GM21390 (cell line): Measurements from ENCODE around the gene ITPKB.

ENCODE experiments used
- ATAC-seq: cut with Tn5 transposase; IDR thresholded peaks from one replicate; pipeline ENCODE4 v1.9.1; 2021; ENCODE audit not compliant: unreplicated experiment

ITPKB gene

DNA sequence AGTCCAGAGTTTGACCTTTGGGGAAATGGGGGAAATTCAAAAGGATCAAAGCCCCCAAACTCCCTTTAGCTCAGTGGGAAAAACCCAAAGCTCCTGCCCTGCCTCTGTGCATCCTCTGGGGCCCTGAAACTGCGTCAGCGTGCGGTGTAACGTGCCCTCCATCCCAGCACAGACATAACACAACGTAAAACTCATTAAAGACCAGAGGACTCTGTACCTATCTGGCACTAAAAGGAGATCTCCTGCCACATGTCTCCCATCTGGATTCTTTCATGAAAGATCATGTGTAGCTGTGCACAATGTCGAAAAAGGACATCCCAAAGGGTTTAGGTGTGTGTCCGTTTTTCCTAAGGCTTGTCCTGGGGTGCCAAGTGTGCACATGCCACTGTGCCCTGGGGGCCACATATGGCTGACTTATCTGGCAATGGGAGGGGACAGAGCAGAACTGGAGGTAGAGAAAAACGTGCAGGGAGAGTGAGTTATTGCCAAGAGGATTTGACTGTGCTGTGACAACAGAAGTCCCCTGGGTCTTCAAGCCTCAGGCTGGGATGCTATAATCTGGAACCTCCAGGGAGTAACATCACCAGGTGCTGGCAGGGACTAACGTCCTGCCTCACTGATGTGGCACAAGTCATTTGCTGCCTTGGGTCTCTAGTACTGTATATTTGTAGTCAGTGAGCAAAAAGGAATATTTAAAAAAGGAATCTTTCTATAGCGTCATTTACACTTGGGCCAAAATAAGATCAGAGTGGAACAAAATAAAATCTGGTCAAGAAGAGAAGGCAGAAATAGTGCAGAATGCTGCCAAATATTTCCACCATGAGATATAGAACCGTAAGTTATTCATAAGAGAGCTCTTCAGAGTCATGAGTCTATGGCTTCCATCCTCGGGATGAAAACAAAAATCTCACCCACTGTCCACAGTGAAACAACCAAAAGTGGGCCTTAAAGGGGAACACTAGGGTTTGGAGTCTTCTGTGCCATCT is 52.3 kb downstream of the ITPKB start:
- ATAC-seq = no peak

DNA sequence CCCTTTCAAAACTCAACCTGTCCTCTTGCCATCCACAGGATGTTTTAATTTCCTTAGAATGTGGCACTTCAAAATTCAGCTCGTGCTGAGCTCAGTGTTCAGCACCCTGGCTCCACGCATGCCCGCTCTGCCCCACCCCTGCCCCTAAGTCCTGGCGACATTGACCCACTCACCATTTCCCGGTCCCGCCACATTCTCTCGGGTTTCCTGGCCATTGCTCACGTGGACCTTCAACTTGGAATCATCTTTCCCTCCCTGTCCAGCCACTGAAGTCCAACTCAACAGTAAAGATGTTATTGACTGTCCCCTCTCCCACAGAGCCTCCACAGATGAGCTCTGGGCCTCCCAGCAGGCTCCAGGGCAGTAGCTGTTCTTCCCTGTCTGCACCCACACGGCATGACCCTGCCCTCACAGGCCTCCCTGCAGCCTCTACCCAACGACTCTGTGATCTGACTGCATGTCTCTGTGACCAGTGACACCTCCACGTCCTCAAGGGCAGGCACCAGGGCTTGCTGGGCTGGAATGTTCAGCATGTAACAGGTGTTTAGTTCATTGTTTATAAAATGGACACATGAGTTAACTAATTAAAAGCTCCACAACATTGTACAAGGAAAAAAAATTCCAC is 53.8 kb downstream of the ITPKB start:
- ATAC-seq = no peak

DNA sequence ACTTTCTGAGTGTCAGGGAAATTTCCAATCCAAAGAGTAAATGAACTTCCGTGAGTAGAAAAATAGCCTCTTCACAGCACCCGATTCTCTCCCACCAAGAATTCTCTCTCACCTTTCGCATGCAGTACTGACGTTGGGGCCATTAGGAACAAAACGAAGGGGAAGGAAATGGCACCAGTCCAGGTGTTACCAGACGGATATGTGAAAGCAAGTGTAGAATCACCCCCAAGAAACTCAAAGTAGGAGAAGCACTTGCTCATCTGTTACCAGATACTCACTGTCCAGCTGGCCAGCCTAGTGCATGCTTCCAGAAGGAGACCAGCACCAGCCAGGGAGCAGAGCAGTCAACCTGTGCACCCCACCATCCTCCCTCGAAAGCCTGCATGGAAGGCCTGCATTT is 55.1 kb downstream of the ITPKB start:
- no peak for ATAC-seq

DNA sequence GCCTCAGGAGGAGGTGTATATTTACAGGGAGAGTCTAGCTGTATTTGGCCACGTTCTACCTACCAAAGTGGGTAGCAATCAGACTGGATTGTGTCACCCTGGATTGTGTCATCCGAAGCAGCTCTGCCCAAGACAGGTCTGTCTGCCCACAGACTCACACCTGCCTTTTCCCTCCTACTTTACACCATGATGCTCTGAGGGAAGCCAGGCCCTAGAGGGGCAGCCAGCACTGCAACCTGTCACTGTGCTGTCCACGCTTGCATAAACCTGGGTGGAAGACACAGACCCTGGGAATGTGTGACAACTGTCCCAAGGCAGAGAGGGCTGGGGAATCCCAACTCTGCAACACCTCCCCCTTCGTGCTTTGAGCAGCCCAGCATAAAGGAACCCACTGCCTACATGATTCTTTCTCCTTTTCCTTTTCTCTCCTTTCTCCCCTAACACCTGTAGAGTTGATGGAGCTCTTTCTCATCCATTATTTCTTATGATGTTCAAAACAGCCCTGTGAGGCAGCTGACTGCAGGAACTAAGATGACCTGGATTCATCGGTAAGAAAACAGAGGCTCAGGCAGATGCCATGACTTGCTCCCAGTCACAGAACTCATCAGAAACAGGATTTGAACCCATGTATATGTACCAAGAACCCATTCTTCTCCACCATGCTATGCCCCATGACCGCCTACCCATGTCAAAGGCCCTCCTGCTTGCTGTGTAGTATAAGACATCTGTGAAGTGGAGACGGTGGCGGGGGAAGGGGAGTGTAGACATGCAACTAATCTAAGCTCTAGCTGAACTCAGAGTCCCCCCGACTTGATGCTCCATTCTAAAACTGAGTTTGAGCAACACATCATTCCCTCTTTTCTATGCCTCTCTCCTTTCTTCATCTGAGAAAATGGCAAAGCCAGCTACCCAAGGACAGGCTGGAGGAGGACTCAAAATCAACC is 55.9 kb downstream of the ITPKB start:
- no peak for ATAC-seq

DNA sequence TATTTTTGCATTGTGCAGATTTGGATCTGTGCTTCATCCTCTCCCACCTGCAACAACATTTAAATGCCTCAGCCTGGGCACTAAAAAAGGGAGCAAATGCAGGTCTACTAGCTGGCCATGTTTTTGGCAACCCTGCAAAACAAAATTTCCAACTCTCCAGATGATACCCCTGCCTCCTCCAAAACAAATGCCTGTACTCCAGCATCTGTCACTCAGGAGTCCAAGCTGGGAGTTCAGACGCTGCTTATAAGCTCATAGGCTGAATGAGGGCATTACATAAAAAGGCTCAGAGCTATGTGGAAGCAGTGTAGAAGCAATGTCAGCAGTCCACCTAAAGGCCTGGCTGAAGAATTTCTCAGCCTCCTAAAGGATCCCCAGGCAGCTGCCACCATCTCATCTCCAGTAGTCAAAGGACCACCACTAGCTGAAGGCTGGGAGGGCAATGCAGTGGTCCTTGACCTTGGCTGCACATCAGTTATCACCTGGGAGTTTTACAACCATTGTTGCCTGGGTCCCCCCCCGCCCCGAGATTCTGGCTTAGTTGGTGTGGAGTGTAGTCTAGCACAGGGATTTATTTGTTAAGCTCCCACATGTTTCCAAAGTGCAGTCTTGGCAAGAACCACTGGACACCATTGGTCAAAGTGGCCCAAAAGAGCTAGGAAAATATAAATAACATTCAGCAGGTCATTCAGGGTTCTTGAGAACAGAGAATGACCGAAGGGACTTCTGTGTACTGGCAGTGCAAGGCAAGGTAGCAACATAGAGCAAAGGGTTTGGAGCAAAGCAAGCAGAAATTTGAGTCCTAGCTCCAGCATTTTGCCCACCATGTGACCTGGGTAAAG is 57.2 kb downstream of the ITPKB start:
- no peak for ATAC-seq

DNA sequence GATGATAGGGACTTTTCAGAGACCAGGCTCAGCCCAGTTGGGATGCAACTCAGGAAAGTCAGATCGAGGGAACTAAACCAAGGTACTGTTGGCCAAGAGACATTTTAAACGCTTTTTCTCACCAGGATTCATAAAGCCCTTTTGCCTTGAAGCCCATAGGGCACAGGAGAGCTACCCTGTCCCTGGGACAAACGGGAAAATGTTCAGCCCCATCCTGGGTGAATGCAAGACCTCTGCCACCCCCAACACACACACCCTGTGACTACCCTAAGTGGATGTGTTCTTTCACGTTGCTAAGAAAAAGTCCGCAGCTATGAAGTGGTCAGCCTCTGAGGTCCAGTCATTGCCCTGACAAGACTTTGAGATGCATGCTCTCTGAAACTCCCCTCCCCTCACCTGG is 58.4 kb downstream of the ITPKB start:
- ATAC-seq = no peak

DNA sequence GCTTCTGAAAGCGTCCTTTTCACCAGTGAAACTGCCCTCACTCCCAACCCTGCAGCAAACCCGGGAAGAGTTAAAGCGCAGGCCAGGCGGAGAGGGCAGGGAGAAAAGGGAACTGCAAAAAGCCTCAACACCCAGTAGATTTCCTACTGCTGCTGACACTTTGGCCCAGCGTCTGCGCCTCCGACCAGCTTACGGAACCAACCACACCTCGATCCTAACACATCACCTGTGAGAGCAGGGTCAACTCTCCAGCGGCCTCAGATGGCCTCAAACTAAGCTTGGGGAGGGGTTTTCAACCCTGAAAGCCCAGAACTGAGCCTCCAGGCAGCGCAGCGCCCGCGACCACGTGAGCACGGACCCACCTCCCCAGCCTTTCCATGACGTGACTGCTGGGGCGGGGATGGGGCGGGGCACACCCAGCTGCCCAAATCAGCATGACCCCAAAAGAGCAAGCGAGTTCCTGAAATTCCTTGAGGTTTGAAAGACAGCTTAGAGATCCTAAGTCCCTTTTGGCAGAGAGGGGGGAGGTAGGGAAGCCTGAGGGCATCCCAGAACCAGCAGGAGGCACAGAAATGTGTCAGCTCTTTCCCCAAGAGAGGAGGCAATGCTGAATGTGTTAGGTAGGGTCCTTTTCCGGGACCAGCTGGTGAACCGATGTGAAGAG is 59.1 kb downstream of the ITPKB start:
- peak; percentile 48 for ATAC-seq

DNA sequence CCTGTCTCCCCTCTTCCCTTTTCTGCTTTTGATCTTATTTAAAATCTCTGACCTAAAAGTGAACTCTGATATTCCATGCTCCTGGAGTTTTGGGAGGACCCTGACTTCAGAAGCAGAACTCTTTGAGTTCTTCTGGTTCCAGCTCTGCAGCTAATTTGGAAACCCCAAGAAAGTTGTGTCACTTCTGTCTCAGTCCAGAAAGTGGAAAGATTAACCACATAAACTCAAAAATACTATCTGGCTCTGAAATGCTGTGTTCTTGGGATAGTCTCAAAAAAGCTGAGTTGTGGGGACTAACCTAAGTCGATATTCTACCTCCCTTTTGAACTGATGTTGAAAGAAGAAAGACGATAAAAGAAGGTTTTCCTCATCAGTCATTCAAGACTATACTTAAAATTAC is 59.8 kb downstream of the ITPKB start:
- ATAC-seq = no peak

DNA sequence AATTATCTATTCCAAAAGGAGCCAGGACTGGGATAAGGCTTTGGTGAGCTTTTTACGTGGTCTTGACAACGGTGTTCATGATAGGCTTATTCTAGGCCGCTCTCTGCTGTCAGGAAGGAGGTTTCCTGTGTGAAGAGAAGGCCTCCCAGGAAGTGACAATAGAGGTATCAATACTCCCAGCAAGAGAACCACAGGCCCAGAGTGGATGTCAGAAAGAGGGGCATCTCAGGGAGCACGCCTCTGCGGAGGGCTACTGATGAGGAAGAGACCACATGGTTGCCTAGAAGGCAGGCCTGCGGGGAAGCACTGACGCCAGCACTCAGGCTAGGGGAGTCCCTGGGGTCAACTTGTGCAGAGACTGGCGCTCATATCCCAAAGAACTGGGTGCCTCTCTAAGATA is 60.4 kb downstream of the ITPKB start:
- ATAC-seq = no peak

DNA sequence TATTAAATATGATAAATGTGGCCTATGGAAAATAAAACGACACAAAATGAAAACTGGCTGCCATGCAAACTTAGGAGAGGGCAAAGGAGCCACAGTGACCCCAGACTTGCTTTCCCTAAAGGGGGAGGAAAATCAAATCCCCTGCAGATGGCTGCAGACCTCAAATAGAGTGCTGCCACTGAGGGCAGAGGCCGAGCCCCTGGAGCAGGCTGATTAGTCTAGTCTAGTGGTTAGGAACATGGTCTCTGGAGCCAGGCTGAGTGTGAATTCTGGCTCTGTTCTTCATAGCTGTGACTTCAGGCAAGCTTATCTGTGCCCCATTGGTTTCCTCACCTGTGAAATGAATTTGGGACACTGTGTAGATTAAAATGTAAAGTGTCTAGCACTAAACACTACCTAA is 60.8 kb downstream of the ITPKB start:
- ATAC-seq = no peak

DNA sequence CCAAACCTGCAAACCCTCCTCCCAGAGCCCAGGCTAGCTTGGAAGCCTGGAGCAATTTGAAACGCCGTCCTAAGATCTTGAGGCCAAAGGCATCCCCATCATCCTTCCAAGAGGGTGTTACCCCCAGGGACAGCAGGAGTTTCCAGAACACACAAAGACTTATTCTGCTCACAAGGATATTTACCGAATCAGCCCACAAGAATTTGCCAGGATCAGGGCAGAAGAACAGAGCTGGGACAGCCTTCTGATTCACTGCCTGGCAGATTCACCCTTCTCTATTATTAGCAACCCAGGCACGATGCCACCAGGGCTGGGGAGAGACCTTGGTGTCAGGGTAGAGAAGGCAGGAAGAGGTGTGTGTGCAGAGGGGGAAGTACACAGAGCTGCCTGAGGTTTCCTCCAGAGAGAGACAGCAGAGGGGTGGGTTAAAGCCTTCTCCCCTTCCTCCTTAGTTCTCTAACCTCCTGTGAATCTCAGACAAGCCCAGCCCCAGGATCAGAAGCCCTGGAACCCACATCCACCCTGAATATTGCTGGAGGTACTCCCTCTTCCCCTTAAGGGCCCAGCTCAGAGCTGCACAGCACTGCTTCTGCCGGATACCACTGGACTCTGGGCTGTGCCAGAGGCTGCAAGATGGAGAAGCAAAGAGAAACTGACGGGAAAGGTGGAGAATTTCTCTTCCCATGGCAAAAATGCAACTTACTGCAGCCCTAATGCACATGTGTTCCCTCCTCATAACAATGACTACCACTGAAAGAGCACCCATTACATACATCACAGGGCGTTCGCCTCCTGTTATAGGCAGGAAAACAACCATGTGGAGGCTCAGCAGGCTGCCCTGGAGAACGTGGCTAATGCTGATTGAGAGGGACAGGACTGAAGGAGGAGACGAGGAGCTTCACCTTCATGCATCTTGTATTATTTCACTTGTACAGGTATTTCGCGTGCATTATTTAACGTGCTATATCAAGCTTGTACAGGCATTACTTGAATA is 61.8 kb downstream of the ITPKB start:
- ATAC-seq = peak; percentile 32

DNA sequence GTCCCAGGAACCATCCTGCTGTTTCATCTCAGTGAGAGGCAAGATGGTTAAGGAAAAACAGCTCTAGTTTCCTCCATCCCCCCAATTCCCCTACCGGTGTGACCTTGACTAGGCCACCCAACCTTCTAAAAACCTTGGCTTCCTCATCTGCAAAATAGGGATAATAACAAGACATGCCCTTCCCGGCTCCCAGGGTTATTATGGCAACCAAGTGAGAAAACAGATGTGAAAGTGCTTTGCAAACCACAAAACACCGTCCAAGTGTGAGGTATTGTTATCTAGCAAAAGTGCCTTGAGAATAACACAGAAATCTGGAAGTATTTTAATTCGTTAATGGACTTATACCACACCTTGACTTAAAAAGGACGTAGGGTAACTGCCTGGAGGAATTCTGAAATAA is 62.7 kb downstream of the ITPKB start:
- ATAC-seq = no peak

DNA sequence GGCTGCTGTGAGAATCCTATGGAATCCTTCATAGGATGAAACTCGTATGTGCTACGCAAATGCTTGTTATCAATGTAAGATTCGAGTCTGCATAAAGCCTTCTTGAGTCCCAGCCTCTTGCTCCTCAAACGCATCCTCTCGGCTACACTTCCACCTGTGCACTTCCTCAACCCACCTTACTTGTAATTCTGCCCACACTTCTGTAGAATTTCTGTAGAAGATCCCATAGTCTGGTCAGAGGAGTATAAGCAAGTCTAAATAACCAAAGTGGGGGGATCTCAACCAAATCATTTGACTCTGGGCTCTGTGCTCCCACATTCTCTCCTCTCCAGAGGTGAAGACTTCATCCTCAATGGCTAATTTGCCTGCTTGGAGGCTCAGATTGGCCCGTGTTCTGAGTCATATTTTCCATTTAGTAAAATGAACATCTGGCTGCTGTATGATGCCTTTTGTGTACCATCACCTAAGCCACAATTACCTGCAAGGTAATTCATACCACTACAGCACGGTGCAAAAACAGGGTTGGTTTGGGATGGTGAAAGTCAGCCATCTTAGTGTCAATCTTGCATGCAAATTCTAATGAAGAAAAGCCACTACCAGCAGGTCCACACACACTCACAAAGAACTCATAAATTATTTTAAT is 63.2 kb downstream of the ITPKB start:
- no peak for ATAC-seq

DNA sequence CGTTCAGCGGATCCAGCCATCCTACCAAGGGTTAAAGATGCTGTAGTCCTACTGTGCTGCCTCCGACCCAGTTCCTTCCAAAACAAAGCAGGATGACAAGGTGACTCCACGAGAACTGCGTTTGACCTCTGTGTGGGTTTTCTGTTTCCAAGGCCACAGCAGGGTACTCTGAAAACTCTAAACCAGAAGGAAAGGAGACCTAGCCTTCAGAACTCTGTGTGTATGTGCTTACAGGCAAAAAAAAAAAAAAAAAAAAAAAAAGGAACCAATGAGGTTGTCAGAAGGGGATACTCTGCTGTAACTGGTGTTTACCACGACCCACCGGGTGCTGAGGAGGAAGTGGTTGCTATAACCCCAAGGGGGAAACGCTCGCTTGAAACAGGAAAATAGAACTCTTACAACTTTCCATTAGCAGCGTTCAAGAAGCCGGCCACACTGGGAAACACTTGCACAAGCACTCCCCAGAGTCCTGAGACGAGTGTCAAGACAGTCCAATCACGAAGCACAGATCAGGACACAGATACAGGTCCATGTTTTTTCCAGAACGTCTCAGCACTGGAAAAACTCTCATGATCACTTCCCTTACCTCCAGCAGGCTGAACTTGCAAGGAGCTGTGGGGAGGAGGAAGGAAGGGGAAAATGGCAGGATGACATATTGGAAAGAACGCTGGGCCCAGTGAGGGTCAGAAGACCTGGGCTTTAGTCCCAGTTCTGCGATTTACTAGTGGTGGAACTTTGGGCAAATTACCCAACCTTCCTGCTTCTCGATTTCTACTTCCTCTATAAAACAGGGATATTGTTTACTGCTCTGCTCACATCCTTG is 64.0 kb downstream of the ITPKB start:
- ATAC-seq = peak; percentile 66

DNA sequence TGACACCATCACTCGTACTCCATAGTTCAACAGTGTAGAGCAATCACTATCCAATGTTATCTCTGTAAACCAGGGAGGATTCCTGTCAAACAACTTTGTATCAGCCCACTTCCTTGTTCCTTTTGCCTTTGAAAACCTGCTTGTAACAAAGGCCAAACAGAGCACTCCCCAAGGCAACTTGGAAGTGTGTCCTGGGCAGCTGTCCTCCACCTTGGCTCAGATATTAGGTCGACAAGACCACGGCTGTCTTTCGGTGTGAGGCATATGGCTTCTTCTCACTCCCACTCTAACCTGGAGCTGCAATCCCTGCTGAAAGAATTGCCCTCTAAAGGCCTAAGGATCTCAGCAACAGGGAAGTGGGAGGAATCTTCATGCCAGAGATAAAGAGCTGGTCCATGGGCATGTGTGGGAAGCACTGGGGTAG is 66.7 kb downstream of the ITPKB start:
- no peak for ATAC-seq

DNA sequence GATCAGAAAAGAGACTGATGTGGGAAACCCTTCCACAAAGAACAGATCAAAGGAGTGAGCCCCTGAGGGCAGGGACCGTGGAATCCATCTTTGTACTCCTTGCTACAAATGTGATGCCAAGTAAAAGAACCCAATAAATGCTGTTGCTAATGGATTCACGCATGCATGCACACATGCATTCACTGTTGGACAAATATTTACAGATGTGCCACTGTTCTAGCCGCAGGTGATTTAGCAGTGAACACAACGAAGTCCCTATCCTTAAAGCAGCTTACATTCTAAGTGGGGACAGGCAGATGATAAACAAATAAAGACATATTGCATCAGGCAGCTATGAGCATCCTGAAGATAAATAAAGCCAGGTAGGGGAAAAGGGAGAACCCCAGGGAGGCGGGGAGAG is 67.8 kb downstream of the ITPKB start:
- ATAC-seq = no peak

DNA sequence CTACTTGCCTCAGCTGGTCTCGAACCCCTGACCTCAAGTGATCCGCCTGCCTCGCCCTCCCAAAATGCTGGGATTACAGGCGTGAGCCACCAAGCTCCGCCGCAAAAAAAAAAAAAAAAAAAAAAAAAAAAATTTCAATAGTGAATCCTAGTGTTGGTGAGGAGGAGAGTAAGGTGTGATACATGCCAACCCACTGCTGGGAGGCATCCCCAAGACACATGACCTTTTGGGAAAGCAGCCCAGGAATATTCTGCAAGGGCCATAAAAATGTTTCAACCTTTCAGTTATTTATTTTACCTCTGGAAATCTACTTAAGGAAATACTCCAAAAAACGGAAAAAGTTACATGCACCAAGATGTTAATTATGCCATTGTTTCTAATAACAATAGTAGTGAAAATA is 69.0 kb downstream of the ITPKB start:
- no peak for ATAC-seq
